C1 segment of cervical spinal cord (tissue), 14 donors: Measurements from ENCODE around the gene CILP.

Experiments
- DNase-seq, 14 donors: peaks; one replicate each; lab custom pipeline; 2025; lab: John Stamatoyannopoulos, UW

Gene CILP

GRCh38 chr15:65156692-65157091 lies 54.6 kb downstream of the CILP start:
- DNase-seq = no peak

DNA sequence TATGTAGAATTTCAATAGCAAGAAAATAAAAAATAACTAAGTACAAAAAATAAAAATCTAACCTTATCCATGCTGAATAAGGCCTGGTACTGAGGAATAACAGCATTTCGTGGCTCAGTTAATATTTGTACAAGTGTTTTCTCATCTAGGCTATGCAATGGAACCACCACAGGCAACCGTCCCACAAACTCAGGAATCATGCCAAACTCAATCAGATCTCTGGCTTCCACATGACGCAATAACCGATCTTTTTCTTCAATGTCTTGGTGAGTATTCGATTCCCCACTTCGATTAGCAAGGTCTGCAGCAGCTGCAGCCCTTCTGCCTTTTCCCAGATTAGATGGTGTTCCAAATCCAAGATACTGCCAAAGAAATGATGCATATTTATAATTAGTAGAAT lies 56.6 kb downstream of the CILP start:
- DNase-seq = no peak

DNA sequence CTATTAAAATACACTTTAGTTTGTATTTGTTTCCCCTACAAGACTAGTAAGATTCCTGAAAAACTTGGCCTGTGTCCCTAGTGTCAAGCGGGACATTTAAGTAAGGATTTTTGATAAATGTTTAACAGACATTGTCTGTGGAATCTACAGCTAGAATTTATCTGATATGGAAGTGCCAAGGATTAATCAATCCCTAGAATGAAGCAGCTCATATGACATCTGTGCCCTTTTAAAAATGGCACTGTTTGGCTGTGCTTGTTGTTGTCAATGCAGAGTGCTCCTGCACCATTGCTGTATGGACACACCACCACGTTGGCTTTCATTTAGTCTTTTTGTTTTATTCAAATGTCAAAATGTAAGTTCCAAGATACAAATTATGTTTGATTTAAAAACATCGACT lies 63.4 kb downstream of the CILP start:
- no peak for DNase-seq

- DNase-seq = no peak
These were observed 64.8 kb downstream of the CILP start for GRCh38 chr15:65146438-65146837.
